Measurements from ENCODE around the gene USP40. TPM values are rescaled to one million over a fixed set of nuclear protein-coding genes. Genes with fewer than 3 reads are reported as not detected.

USP40 gene
- total RNA-seq, 8 experiments from 2014 or later: 13.4 to 79.9 (median 27.8) TPM

GRCh38 chr2:233503481-233503880, 63.1 kb downstream of the USP40 start:
- WGBS, 10 experiments: 30 to 100% (median 91%) methylated on average over 1 of the region's 1 CpG; no CpG with 5 or more reads in 1 of the 10 experiments
- in situ Hi-C loops (cut with MboI; ENCODE audit: low pct_unique_long_range_greater_than_20kb in 2 of 9, low sequenced_read_pairs in 9 of 9, unreplicated experiment in 9 of 9): no loop called here
- no peak overlapping the region for H3K4me3 ChIP-seq
- no peak overlapping the region for H3K27ac ChIP-seq
- ATAC-seq (replicated peaks in 6 of 8): no peak
- H3K4me1 ChIP-seq (replicated peaks in 1 of 2): no peaks in the 10 kb centered on the region

GRCh38 chr2:233501198-233502076, 65.1 kb downstream of the USP40 start:
- Histone ChIP-seq H3K4me3 (no peak overlapping the region), H3K27ac (no peak overlapping the region), H3K4me1 (replicated peaks in 1 of 2) (no peaks in the 10 kb centered on the region)
- no peak for ATAC-seq (replicated peaks in 6 of 8)
- in situ Hi-C loops (cut with MboI; ENCODE audit: low pct_unique_long_range_greater_than_20kb in 2 of 9, low sequenced_read_pairs in 9 of 9, unreplicated experiment in 9 of 9): no loop called here
- WGBS, 10 experiments: 71 to 100% (median 99%) methylated on average over 1 to 3 of the region's 3 CpGs

- 57 to 100% (median 84%) methylated on average over 1 to 2 of the region's 2 CpGs for WGBS, 10 experiments
- in situ Hi-C loops (cut with MboI; ENCODE audit: low pct_unique_long_range_greater_than_20kb in 2 of 9, low sequenced_read_pairs in 9 of 9, unreplicated experiment in 9 of 9): no loop called here
- ATAC-seq (replicated peaks in 6 of 8): no peak
- no peak overlapping the region for H3K27ac ChIP-seq
- no peaks in the 10 kb centered on the region for H3K4me1 ChIP-seq (replicated peaks in 1 of 2)
- H3K4me3 ChIP-seq: no peak overlapping the region
Observed at GRCh38 chr2:233499928-233500327, 66.7 kb downstream of the USP40 start.

- no peaks in the 10 kb centered on the region for H3K4me1 ChIP-seq (replicated peaks in 1 of 2)
- no peak overlapping the region for H3K27ac ChIP-seq
- no peak overlapping the region for H3K4me3 ChIP-seq
- 86 to 100% (median 98%) methylated on average over 1 to 2 of the region's 2 CpGs; no CpG with 5 or more reads in 2 of the 10 experiments for WGBS, 10 experiments
- in situ Hi-C loops (cut with MboI; ENCODE audit: low pct_unique_long_range_greater_than_20kb in 2 of 9, low sequenced_read_pairs in 9 of 9, unreplicated experiment in 9 of 9): no loop called here
- ATAC-seq (replicated peaks in 6 of 8): no peak
Observed at GRCh38 chr2:233498126-233498525, 68.5 kb downstream of the USP40 start.

- no peak for ATAC-seq (replicated peaks in 6 of 8)
- no peak overlapping the region for H3K4me3 ChIP-seq
- in situ Hi-C loops (cut with MboI; ENCODE audit: low pct_unique_long_range_greater_than_20kb in 2 of 9, low sequenced_read_pairs in 9 of 9, unreplicated experiment in 9 of 9): no loop called here
- WGBS, 10 experiments: 80 to 100% (median 93%) methylated on average over 1 to 2 of the region's 2 CpGs; no CpG with 5 or more reads in 4 of the 10 experiments
- H3K27ac ChIP-seq: no peak overlapping the region
- H3K4me1 ChIP-seq (replicated peaks in 1 of 2): no peaks in the 10 kb centered on the region
Observed at GRCh38 chr2:233497692-233498091, 68.9 kb downstream of the USP40 start.

- in situ Hi-C loops (cut with MboI; ENCODE audit: low pct_unique_long_range_greater_than_20kb in 2 of 9, low sequenced_read_pairs in 9 of 9, unreplicated experiment in 9 of 9): no loop called here
- peak in 1 of 8 experiments; percentile 72 for ATAC-seq (replicated peaks in 6 of 8)
- H3K27ac ChIP-seq: no peak overlapping the region
- no peaks in the 10 kb centered on the region for H3K4me1 ChIP-seq (replicated peaks in 1 of 2)
- 70 to 91% (median 82%) methylated on average over 2 to 10 of the region's 10 CpGs for WGBS, 10 experiments
- H3K4me3 ChIP-seq: no peak overlapping the region
Observed at GRCh38 chr2:233495503-233496496, 70.8 kb downstream of the USP40 start.

- Histone ChIP-seq H3K4me3 (no peak overlapping the region), H3K4me1 (replicated peaks in 1 of 2) (no peaks in the 10 kb centered on the region), H3K27ac (no peak overlapping the region)
- in situ Hi-C loops (cut with MboI; ENCODE audit: low pct_unique_long_range_greater_than_20kb in 2 of 9, low sequenced_read_pairs in 9 of 9, unreplicated experiment in 9 of 9): no loop called here
- no peak for ATAC-seq (replicated peaks in 6 of 8)
- 80 to 100% (median 97%) methylated on average over 1 to 4 of the region's 4 CpGs for WGBS, 10 experiments
Observed at GRCh38 chr2:233492751-233493150, 73.8 kb downstream of the USP40 start.

- H3K4me3 ChIP-seq: no peak overlapping the region
- in situ Hi-C loops (cut with MboI; ENCODE audit: low pct_unique_long_range_greater_than_20kb in 2 of 9, low sequenced_read_pairs in 9 of 9, unreplicated experiment in 9 of 9): no loop called here
- no peak for ATAC-seq (replicated peaks in 6 of 8)
- WGBS, 10 experiments: 69 to 100% (median 94%) methylated on average over 1 to 4 of the region's 4 CpGs
- no peaks in the 10 kb centered on the region for H3K4me1 ChIP-seq (replicated peaks in 1 of 2)
- H3K27ac ChIP-seq: no peak overlapping the region
Observed at GRCh38 chr2:233492078-233492477, 74.5 kb downstream of the USP40 start.

GRCh38 chr2:233491326-233491725, 75.3 kb downstream of the USP40 start:
- ATAC-seq (replicated peaks in 6 of 8): no peak
- no peak overlapping the region for H3K27ac ChIP-seq
- in situ Hi-C loops (cut with MboI; ENCODE audit: low pct_unique_long_range_greater_than_20kb in 2 of 9, low sequenced_read_pairs in 9 of 9, unreplicated experiment in 9 of 9): no loop called here

GRCh38 chr2:233490831-233491230, 75.8 kb downstream of the USP40 start:
- no peak overlapping the region for H3K27ac ChIP-seq
- 42 to 100% (median 92%) methylated on average over 1 to 7 of the region's 7 CpGs; no CpG with 5 or more reads in 1 of the 10 experiments for WGBS, 10 experiments
- no peaks in the 10 kb centered on the region for H3K4me1 ChIP-seq (replicated peaks in 1 of 2)
- H3K4me3 ChIP-seq: no peak overlapping the region
- ATAC-seq (replicated peaks in 6 of 8): no peak
- in situ Hi-C loops (cut with MboI; ENCODE audit: low pct_unique_long_range_greater_than_20kb in 2 of 9, low sequenced_read_pairs in 9 of 9, unreplicated experiment in 9 of 9): no loop called here

More at GRCh38 chr2:233491326-233491725, 75.3 kb downstream of the USP40 start:
- H3K4me3 ChIP-seq: no peak overlapping the region
- no peaks in the 10 kb centered on the region for H3K4me1 ChIP-seq (replicated peaks in 1 of 2)
- 60 to 100% (median 100%) methylated on average over 1 to 2 of the region's 3 CpGs; no CpG with 5 or more reads in 3 of the 10 experiments for WGBS, 10 experiments

- ATAC-seq (replicated peaks in 6 of 8): no peak
Observed at GRCh38 chr2:233489666-233490065, 76.9 kb downstream of the USP40 start.

GRCh38 chr2:233489143-233489542, 77.4 kb downstream of the USP40 start:
- no peaks in the 10 kb centered on the region for H3K4me1 ChIP-seq (replicated peaks in 1 of 2)
- H3K4me3 ChIP-seq: no peak overlapping the region
- in situ Hi-C loops (cut with MboI; ENCODE audit: low pct_unique_long_range_greater_than_20kb in 2 of 9, low sequenced_read_pairs in 9 of 9, unreplicated experiment in 9 of 9): no loop called here
- WGBS, 10 experiments: 85 to 100% (median 94%) methylated on average over 3 to 9 of the region's 10 CpGs; no CpG with 5 or more reads in 2 of the 10 experiments
- no peak for ATAC-seq (replicated peaks in 6 of 8)
- no peak overlapping the region for H3K27ac ChIP-seq

More at GRCh38 chr2:233489666-233490065, 76.9 kb downstream of the USP40 start:
- no peaks in the 10 kb centered on the region for H3K4me1 ChIP-seq (replicated peaks in 1 of 2)
- in situ Hi-C loops (cut with MboI; ENCODE audit: low pct_unique_long_range_greater_than_20kb in 2 of 9, low sequenced_read_pairs in 9 of 9, unreplicated experiment in 9 of 9): no loop called here
- WGBS, 10 experiments: 83 to 100% (median 100%) methylated on average over 1 to 6 of the region's 6 CpGs
- no peak overlapping the region for H3K4me3 ChIP-seq
- no peak overlapping the region for H3K27ac ChIP-seq
